B cell (primary cell): ENCODE data around the gene RTKN.

Experiments
- EZH2 ChIP-seq: IDR thresholded peaks from 2 replicates; pipeline ENCODE4 v1.6.1; 2012; ENCODE audit warnings: borderline replicate concordance, low read depth, mild to moderate bottlenecking, moderate library complexity, low read length; ENCODE audit not compliant: insufficient read depth, poor library complexity, severe bottlenecking
- TF ChIP-seq, protein P1 (sequence below): fragments of 200-600 bp; IDR thresholded peaks from one replicate; pipeline ENCODE4 v1.8.0; 2022; ENCODE audit warnings: antibody characterized with exemption, mild to moderate bottlenecking

DNA sequence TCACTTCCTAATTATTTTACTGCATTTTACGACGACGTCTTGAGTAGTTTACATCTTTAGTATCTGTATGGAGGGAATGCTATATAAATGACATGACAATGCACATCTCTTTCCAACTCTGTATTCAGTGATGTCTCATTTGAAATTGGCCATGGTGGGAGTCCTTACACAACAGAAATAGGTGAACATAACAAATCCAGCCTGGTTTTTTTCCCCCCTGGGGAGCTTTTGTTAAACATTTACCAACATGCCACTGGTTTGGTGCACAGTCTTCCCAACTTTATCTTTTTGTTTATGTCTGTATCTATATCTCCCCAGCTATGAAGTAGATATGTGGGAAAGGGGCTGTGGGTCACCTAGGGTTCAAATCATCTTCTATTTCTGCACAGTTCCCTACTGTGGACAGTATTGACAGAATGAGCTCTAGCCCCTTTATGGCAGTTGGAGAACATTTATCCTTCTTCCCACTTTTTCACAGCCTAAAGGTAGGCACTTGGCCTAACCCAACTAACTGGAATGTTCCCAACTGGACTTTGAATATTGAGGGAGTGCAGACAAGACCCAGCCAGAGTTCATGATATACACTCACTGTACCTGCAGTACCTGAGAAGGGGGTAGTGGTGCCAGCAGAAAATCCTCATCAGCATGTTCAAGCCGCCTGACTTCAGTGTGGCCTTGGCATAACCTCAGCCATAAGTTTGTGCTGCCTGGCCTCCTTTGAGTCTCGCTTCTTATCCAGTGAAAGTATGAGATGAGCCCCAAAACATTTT, 5.7 kb upstream of the RTKN start:
- TF ChIP-seq, protein P1, sequence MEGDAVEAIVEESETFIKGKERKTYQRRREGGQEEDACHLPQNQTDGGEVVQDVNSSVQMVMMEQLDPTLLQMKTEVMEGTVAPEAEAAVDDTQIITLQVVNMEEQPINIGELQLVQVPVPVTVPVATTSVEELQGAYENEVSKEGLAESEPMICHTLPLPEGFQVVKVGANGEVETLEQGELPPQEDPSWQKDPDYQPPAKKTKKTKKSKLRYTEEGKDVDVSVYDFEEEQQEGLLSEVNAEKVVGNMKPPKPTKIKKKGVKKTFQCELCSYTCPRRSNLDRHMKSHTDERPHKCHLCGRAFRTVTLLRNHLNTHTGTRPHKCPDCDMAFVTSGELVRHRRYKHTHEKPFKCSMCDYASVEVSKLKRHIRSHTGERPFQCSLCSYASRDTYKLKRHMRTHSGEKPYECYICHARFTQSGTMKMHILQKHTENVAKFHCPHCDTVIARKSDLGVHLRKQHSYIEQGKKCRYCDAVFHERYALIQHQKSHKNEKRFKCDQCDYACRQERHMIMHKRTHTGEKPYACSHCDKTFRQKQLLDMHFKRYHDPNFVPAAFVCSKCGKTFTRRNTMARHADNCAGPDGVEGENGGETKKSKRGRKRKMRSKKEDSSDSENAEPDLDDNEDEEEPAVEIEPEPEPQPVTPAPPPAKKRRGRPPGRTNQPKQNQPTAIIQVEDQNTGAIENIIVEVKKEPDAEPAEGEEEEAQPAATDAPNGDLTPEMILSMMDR, result no peak
- no peak for TF ChIP-seq EZH2
